ENCODE measurements around the gene TRPC4AP. TPM values are rescaled to one million over a fixed set of nuclear protein-coding genes. Genes with fewer than 3 reads are reported as not detected.

The TRPC4AP gene
- total RNA-seq, 1 experiment from 2014 or later = 79.0 TPM

- no peaks in the 10 kb centered on the region for H3K27me3 Mint-ChIP-seq (ENCODE audit: unreplicated experiment)
- intact Hi-C loops (cut with micrococcal nuclease; ENCODE audit: unreplicated experiment) = no loop called here
- no peaks in the 10 kb centered on the region for H3K4me1 Mint-ChIP-seq (ENCODE audit: low read depth, unreplicated experiment)
- DNase-seq = no peak
- CTCF ChIA-PET = interaction anchor here (0.6 kb wide), 1 partner anchor 503 kb away, joined by 5 read pairs; no protein-coding TSS in a partner anchor
- no peak overlapping the region for H3K4me3 Mint-ChIP-seq (ENCODE audit: low read depth, unreplicated experiment)
- no peak overlapping the region for H3K27ac Mint-ChIP-seq (ENCODE audit: unreplicated experiment)
- no peaks in the 10 kb centered on the region for H3K9me3 Mint-ChIP-seq (ENCODE audit: low read depth, unreplicated experiment)
- peaks cover 24% of the 10 kb centered on the region for H3K36me3 Mint-ChIP-seq (ENCODE audit: insufficient read depth, unreplicated experiment)
- no peak for TF ChIP-seq CTCF (IDR thresholded peaks at IDR 0.05; ENCODE audit: unreplicated experiment)
- no TSS peak for BruUV-seq (replicated peaks)
These were observed 26.4 kb downstream of the TRPC4AP start for GRCh38 chr20:35066194-35066593.

- no peak for TF ChIP-seq CTCF (IDR thresholded peaks at IDR 0.05; ENCODE audit: unreplicated experiment)
These were observed 27.4 kb downstream of the TRPC4AP start for GRCh38 chr20:35065181-35065580.

GRCh38 chr20:35063168-35063567 is 29.4 kb downstream of the TRPC4AP start:
- Mint-ChIP-seq H3K4me3 (ENCODE audit: low read depth, unreplicated experiment) (no peak overlapping the region), H3K27ac (ENCODE audit: unreplicated experiment) (no peak overlapping the region), H3K27me3 (ENCODE audit: unreplicated experiment) (no peaks in the 10 kb centered on the region), H3K9me3 (ENCODE audit: low read depth, unreplicated experiment) (peaks cover 7% of the 10 kb centered on the region), H3K4me1 (ENCODE audit: low read depth, unreplicated experiment) (no peaks in the 10 kb centered on the region), H3K36me3 (ENCODE audit: insufficient read depth, unreplicated experiment) (peaks cover 13% of the 10 kb centered on the region)
- intact Hi-C loops (cut with micrococcal nuclease; ENCODE audit: unreplicated experiment) = no loop called here
- no peak for TF ChIP-seq CTCF (IDR thresholded peaks at IDR 0.05; ENCODE audit: unreplicated experiment)
- CTCF ChIA-PET = interaction anchor here (0.6 to 1.5 kb wide), 2 partner anchors 24 to 205 kb away, joined by 3 read pairs; no protein-coding TSS in a partner anchor
- BruUV-seq (replicated peaks) = no TSS peak
- DNase-seq = no peak

More at GRCh38 chr20:35065181-35065580, 27.4 kb downstream of the TRPC4AP start:
- H3K27ac Mint-ChIP-seq (ENCODE audit: unreplicated experiment) = no peak overlapping the region
- no TSS peak for BruUV-seq (replicated peaks)
- intact Hi-C loops (cut with micrococcal nuclease; ENCODE audit: unreplicated experiment) = no loop called here
- H3K9me3 Mint-ChIP-seq (ENCODE audit: low read depth, unreplicated experiment) = no peaks in the 10 kb centered on the region
- no peaks in the 10 kb centered on the region for H3K4me1 Mint-ChIP-seq (ENCODE audit: low read depth, unreplicated experiment)
- no peaks in the 10 kb centered on the region for H3K27me3 Mint-ChIP-seq (ENCODE audit: unreplicated experiment)
- CTCF ChIA-PET = interaction anchor here (0.7 kb wide), 1 partner anchor 31 kb away, joined by 5 read pairs; no protein-coding TSS in a partner anchor
- H3K36me3 Mint-ChIP-seq (ENCODE audit: insufficient read depth, unreplicated experiment) = peaks cover 20% of the 10 kb centered on the region
- H3K4me3 Mint-ChIP-seq (ENCODE audit: low read depth, unreplicated experiment) = no peak overlapping the region
- no peak for DNase-seq

- H3K9me3 Mint-ChIP-seq (ENCODE audit: low read depth, unreplicated experiment) = peaks cover 7% of the 10 kb centered on the region
- intact Hi-C loops (cut with micrococcal nuclease; ENCODE audit: unreplicated experiment) = no loop called here
- CTCF ChIA-PET = no interaction called here
- H3K4me3 Mint-ChIP-seq (ENCODE audit: low read depth, unreplicated experiment) = no peak overlapping the region
- peaks cover 10% of the 10 kb centered on the region for H3K36me3 Mint-ChIP-seq (ENCODE audit: insufficient read depth, unreplicated experiment)
- DNase-seq = no peak
- no peak for TF ChIP-seq CTCF (IDR thresholded peaks at IDR 0.05; ENCODE audit: unreplicated experiment)
- no peaks in the 10 kb centered on the region for H3K4me1 Mint-ChIP-seq (ENCODE audit: low read depth, unreplicated experiment)
- no TSS peak for BruUV-seq (replicated peaks)
- no peaks in the 10 kb centered on the region for H3K27me3 Mint-ChIP-seq (ENCODE audit: unreplicated experiment)
- H3K27ac Mint-ChIP-seq (ENCODE audit: unreplicated experiment) = no peak overlapping the region
These were observed 30.1 kb downstream of the TRPC4AP start for GRCh38 chr20:35062478-35062877.
